Measurements from ENCODE around the gene UBALD1. TPM values are rescaled to one million over a fixed set of nuclear protein-coding genes. Genes with fewer than 3 reads are reported as not detected.
"Not testable (repeated sequence)": the region's sequence is repeated elsewhere in the genome, so short reads cannot be mapped to it uniquely, and the experiment has no call there.

Gene UBALD1
- total RNA-seq, 1 experiment from 2014 or later, result 83.0 TPM

- DNase-seq (ENCODE audit: low spot score), result no peak
Measured at GRCh38 chr16:4599037-4599436, 15.7 kb downstream of the UBALD1 start.

- no peak for DNase-seq (ENCODE audit: low spot score)
Measured at GRCh38 chr16:4597174-4597573, 17.5 kb downstream of the UBALD1 start.

- no peak for DNase-seq (ENCODE audit: low spot score)
Measured at GRCh38 chr16:4594433-4595410, 20.0 kb downstream of the UBALD1 start.

- no peak for DNase-seq (ENCODE audit: low spot score)
Measured at GRCh38 chr16:4593086-4593485, 21.6 kb downstream of the UBALD1 start.

- no peak for DNase-seq (ENCODE audit: low spot score)
Measured at GRCh38 chr16:4591706-4592470, 22.8 kb downstream of the UBALD1 start.

GRCh38 chr16:4591191-4591590 is 23.5 kb downstream of the UBALD1 start:
- DNase-seq (ENCODE audit: low spot score), result no peak

- no peak for DNase-seq (ENCODE audit: low spot score)
Measured at GRCh38 chr16:4588961-4589360, 25.7 kb downstream of the UBALD1 start.

GRCh38 chr16:4588386-4588785 is 26.3 kb downstream of the UBALD1 start:
- DNase-seq (ENCODE audit: low spot score), result no peak

GRCh38 chr16:4586291-4586690 is 28.4 kb downstream of the UBALD1 start:
- no peak for DNase-seq (ENCODE audit: low spot score)

- DNase-seq (ENCODE audit: low spot score), result no peak
Measured at GRCh38 chr16:4583906-4584305, 30.8 kb downstream of the UBALD1 start.

- DNase-seq (ENCODE audit: low spot score), result no peak
Measured at GRCh38 chr16:4580250-4580649, 34.4 kb downstream of the UBALD1 start.

GRCh38 chr16:4578961-4579530 is 35.6 kb downstream of the UBALD1 start:
- no peak for DNase-seq (ENCODE audit: low spot score)

- no peak for DNase-seq (ENCODE audit: low spot score)
Measured at GRCh38 chr16:4576008-4576407, 38.7 kb downstream of the UBALD1 start.

- DNase-seq (ENCODE audit: low spot score), result no peak
Measured at GRCh38 chr16:4574919-4575705, 39.6 kb downstream of the UBALD1 start.

GRCh38 chr16:4573926-4574325 is 40.8 kb downstream of the UBALD1 start:
- DNase-seq (ENCODE audit: low spot score), result not testable (repeated sequence)

- DNase-seq (ENCODE audit: low spot score), result no peak
Measured at GRCh38 chr16:4572715-4573114, 42.0 kb downstream of the UBALD1 start.

GRCh38 chr16:4570688-4571321 is 43.9 kb downstream of the UBALD1 start:
- DNase-seq (ENCODE audit: low spot score), result no peak

- no peak for DNase-seq (ENCODE audit: low spot score)
Measured at GRCh38 chr16:4570086-4570485, 44.6 kb downstream of the UBALD1 start.

GRCh38 chr16:4566144-4566543 is 48.5 kb downstream of the UBALD1 start:
- DNase-seq (ENCODE audit: low spot score), result no peak

- DNase-seq (ENCODE audit: low spot score), result no peak
Measured at GRCh38 chr16:4564661-4565267, 49.9 kb downstream of the UBALD1 start.
